ENCODE results near the gene GNPTAB.

Gene GNPTAB

DNA sequence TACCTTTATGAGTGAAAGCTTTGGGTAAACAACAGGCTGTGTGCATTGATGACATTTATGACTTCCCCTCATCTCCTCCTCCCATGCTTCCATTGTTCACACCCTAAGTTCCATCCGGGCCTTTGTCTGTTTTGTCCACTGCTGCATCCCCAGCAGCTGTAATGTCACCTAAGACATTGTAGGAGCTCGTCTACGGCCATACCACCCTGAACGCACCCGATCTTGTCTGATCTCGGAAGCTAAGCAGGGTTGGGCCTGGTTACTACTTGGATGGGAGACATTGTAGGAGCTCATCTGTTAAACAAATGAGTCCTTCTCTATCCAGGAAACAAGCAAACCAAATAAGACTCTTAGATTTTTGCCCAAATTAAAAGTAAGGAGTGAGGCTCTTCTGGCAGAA, 51.1 kb downstream of the GNPTAB start:
- no peak overlapping the region for H3K4me3 ChIP-seq (ENCODE audit: low read depth, low read length)
- TF ChIP-seq, protein P1, sequence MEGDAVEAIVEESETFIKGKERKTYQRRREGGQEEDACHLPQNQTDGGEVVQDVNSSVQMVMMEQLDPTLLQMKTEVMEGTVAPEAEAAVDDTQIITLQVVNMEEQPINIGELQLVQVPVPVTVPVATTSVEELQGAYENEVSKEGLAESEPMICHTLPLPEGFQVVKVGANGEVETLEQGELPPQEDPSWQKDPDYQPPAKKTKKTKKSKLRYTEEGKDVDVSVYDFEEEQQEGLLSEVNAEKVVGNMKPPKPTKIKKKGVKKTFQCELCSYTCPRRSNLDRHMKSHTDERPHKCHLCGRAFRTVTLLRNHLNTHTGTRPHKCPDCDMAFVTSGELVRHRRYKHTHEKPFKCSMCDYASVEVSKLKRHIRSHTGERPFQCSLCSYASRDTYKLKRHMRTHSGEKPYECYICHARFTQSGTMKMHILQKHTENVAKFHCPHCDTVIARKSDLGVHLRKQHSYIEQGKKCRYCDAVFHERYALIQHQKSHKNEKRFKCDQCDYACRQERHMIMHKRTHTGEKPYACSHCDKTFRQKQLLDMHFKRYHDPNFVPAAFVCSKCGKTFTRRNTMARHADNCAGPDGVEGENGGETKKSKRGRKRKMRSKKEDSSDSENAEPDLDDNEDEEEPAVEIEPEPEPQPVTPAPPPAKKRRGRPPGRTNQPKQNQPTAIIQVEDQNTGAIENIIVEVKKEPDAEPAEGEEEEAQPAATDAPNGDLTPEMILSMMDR (IDR thresholded peaks at IDR 0.05; ENCODE audit: borderline replicate concordance, insufficient read depth, low read depth, low read length) = no peak

DNA sequence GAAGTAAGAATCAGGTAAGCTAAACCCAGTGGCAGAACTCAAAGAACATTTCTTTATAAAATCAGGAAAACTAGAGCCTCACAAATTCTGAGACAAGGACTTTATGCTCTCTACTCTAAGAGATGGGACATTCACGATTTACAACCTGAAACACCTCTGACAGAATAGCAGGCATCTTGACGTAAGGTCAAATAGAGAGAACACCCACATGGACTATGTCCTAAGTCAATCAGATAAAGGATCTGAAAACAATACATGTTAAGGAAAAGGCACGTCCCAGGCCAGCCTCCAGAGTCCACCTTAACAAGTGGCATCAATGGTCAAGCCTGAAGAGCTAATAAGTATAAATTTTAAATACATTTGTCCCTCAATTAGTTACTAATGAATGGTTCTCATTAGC, 51.6 kb downstream of the GNPTAB start:
- no peak overlapping the region for H3K4me3 ChIP-seq (ENCODE audit: low read depth, low read length)
- TF ChIP-seq, protein P1 (IDR thresholded peaks at IDR 0.05; ENCODE audit: borderline replicate concordance, insufficient read depth, low read depth, low read length) = no peak

DNA sequence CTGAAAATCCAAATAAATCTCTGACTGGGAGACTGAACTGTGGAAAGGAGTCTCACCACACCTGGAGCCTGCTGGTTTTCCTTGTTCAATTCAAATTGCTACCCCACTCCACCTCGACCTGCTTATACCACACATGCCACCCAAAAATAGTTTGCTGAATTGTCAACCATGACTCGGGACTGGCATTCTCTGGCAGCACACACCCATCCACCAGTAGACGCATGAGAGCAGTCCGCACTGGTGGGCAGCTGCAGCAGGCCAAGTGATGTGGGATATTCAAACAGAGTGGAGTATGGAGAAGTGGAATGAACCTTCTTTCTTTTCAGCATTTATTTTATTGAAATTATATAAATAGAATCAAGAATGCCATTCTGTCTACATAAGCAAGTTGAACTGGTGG, 52.8 kb downstream of the GNPTAB start:
- TF ChIP-seq, protein P1 (IDR thresholded peaks at IDR 0.05; ENCODE audit: borderline replicate concordance, insufficient read depth, low read depth, low read length) = no peak

DNA sequence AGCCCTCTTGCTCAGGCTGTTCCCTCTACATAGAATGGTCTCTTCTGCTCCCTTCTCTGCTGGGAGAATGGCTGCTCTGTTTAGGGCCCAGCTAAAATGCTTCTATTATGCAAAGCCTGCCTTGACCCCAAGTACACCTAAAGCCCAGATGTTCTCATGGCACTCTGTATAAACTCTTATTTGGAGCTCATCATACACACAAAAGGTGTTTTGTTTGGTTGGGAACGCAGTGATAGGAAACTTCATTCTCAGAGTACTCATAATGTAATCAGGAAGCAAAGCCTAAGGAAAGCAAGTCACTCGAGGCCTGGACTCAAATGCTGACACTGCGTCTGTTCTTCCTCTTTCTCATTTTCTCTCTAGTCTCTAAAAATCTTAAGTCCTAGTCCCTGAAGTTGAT, 53.3 kb downstream of the GNPTAB start:
- TF ChIP-seq, protein P1 (IDR thresholded peaks at IDR 0.05; ENCODE audit: borderline replicate concordance, insufficient read depth, low read depth, low read length) = no peak
- no peak overlapping the region for H3K4me3 ChIP-seq (ENCODE audit: low read depth, low read length)

More for the DNA sequence above, 52.8 kb downstream of the GNPTAB start:
- H3K4me3 ChIP-seq (ENCODE audit: low read depth, low read length) = no peak overlapping the region

DNA sequence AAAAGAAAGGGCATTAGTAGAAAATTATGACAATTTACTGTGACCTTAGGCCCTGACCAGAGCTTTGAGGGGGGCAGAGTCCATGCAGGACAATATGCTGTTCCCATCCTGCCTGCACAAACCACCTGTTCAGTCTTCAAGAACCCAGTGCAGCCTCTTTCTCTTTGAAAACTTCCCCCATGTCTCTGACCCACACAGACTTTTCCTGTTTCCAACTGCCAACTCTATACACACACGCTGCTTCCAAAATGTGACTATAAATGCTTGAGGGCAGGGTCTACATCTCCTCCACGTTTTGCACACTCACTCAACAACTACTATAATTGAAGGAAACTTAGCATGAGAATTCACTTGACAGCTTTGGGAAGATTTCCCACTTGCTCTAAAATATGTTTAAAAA, 54.9 kb downstream of the GNPTAB start:
- H3K4me3 ChIP-seq (ENCODE audit: low read depth, low read length) = no peak overlapping the region
- TF ChIP-seq, protein P1 (IDR thresholded peaks at IDR 0.05; ENCODE audit: borderline replicate concordance, insufficient read depth, low read depth, low read length) = no peak

DNA sequence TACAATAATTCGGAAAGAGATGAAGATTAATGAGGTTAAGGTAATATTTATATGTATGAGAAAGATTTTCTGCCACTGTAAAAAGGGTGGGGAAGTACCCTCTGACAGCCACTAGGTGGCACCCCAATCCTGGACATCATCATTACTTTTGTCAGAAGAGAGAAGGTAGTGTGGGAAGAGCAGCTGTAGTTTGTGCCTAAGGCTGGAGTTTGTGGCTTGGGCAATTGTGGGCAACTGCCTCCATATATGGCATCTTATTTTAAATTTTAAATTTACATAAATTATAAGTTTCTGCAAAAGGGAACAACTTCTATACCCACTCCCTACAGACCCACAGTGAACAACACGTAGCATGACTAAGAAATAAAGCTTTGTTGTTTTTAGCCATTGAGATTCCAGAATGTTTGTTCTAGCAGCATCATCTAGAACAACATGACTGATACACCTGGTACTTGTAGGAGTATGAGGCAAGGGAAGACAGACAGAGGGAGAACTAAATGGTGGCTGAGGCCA, 57.1 kb downstream of the GNPTAB start:
- TF ChIP-seq, protein P1 (IDR thresholded peaks at IDR 0.05; ENCODE audit: borderline replicate concordance, insufficient read depth, low read depth, low read length) = peak; percentile 70
- no peak overlapping the region for H3K4me3 ChIP-seq (ENCODE audit: low read depth, low read length)

DNA sequence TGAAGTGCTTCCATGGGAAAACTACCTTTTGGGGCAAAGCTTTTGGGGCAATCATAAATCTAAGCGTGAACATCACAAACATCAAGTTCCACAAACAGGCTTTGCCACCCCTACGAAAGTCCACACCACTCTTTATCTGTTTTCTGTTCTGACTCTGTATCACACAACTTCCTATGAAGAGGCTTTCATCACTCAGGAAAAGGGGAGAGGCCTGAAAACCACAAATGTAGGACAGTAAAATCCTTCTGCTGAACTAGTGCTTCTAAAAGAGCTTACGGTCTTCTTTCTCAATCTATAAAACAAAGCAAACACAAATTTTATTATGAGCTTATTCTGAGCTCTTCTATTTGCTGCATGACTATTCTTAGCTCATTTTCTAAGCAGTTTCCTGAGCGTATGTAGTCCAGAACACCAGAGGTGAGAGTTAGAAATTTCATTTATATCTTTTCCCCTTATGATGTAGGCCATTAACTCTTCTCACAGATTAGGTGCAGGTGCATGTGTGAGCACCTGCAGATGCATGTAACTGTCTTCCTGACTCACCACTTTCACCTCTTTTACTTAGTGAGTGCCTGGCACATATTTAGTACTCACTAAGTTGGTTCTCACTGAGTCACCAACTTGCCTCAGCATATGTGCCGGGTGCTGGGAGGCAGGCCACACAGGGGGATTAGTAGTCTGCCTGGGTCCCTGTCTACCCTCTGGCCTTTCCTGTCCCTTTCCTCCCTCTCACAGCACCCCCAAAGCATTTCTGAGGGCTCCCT, 58.6 kb downstream of the GNPTAB start:
- no peak overlapping the region for H3K4me3 ChIP-seq (ENCODE audit: low read depth, low read length)
- TF ChIP-seq, protein P1 (IDR thresholded peaks at IDR 0.05; ENCODE audit: borderline replicate concordance, insufficient read depth, low read depth, low read length) = no peak

Measured in GM12875 (cell line).